ENCODE measurements around the gene HIVEP3.

- TF ChIP-seq PBX3 (CRISPR knock-in tag; IDR thresholded peaks at IDR 0.05) (no peak), ZNF280C (tag by site-specific recombination; IDR thresholded peaks at IDR 0.05) (no peak), ZNF776 (tag by site-specific recombination; IDR thresholded peaks at IDR 0.05; ENCODE audit: borderline replicate concordance) (no peak), CTCF (tag by site-specific recombination; IDR thresholded peaks at IDR 0.05) (no peak), ZBTB20 (tag by site-specific recombination; IDR thresholded peaks at IDR 0.05) (peak; percentile 74), ZNF501 (tag by site-specific recombination; IDR thresholded peaks at IDR 0.05) (no peak), SP7 (tag by site-specific recombination; IDR thresholded peaks at IDR 0.05) (no peak), ZNF521 (tag by site-specific recombination; IDR thresholded peaks at IDR 0.05) (no peak)
Observed at GRCh38 chr1:41918450-41919043, at the start of gene HIVEP3.

All from HEK293 (cell line).